Measurements from ENCODE around the gene REEP1. TPM values are rescaled to one million over a fixed set of nuclear protein-coding genes. Genes with fewer than 3 reads are reported as not detected.
"Not testable (repeated sequence)": the region's sequence is repeated elsewhere in the genome, so short reads cannot be mapped to it uniquely, and the experiment has no call there.

The REEP1 gene
- total RNA-seq, 6 experiments from 2014 or later: 0.61 to 1.8 (median 0.85) TPM

GRCh38 chr2:86231680-86232372 is 105.6 kb downstream of the REEP1 start:
- Histone ChIP-seq H3K27ac (no peak overlapping the region), H3K9me3 (no peaks in the 10 kb centered on the region), H3K4me3 (no peak overlapping the region), H3K4me1 (no peaks in the 10 kb centered on the region), H3K27me3 (no peaks in the 10 kb centered on the region), H3K36me3 (no peaks in the 10 kb centered on the region)
- intact Hi-C loops (cut with DNase I): no loop called here
- WGBS (ENCODE audit: insufficient coverage, low coverage, low lambda C conversion rate, missing lambda C conversion rate): 81% methylated on average over 3 of the region's 13 CpGs
- TF ChIP-seq, protein P1, sequence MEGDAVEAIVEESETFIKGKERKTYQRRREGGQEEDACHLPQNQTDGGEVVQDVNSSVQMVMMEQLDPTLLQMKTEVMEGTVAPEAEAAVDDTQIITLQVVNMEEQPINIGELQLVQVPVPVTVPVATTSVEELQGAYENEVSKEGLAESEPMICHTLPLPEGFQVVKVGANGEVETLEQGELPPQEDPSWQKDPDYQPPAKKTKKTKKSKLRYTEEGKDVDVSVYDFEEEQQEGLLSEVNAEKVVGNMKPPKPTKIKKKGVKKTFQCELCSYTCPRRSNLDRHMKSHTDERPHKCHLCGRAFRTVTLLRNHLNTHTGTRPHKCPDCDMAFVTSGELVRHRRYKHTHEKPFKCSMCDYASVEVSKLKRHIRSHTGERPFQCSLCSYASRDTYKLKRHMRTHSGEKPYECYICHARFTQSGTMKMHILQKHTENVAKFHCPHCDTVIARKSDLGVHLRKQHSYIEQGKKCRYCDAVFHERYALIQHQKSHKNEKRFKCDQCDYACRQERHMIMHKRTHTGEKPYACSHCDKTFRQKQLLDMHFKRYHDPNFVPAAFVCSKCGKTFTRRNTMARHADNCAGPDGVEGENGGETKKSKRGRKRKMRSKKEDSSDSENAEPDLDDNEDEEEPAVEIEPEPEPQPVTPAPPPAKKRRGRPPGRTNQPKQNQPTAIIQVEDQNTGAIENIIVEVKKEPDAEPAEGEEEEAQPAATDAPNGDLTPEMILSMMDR (IDR thresholded peaks at IDR 0.05): no peak
- no peak for TF ChIP-seq POLR2A (IDR thresholded peaks at IDR 0.05)
- ATAC-seq (no peak), DNase-seq (no peak)

DNA sequence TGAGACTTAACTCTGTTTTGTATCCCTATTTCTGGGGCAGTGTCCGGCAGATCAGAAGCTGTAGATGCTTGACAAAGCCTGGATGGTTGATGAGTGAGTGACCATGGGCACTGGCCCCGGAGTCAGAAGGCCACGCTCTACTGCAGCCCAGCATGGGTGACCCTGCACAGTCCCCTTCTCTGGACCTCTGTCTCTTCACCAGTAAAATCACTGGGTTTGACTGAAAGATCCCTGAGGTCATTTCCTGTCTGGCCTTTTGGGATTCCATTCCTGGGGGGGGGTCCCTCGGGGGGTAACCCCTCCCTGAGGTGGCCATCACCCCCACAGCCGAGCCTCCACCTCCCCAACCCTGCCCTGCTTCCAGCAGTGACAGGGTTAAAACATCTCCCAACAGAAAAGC is 106.5 kb downstream of the REEP1 start:
- H3K4me1 ChIP-seq: no peaks in the 10 kb centered on the region
- no peaks in the 10 kb centered on the region for H3K9me3 ChIP-seq
- no CpG with 5 or more reads among the region's 5 CpGs for WGBS (ENCODE audit: insufficient coverage, low coverage, low lambda C conversion rate, missing lambda C conversion rate)
- no peak overlapping the region for H3K27ac ChIP-seq
- DNase-seq: no peak
- TF ChIP-seq, protein P1 (IDR thresholded peaks at IDR 0.05): no peak
- TF ChIP-seq POLR2A (IDR thresholded peaks at IDR 0.05): no peak
- intact Hi-C loops (cut with DNase I): no loop called here
- H3K27me3 ChIP-seq: no peaks in the 10 kb centered on the region
- H3K4me3 ChIP-seq: no peak overlapping the region
- no peaks in the 10 kb centered on the region for H3K36me3 ChIP-seq
- ATAC-seq: no peak

- ATAC-seq (no peak), DNase-seq (no peak)
- Histone ChIP-seq H3K27me3 (no peaks in the 10 kb centered on the region), H3K4me3 (no peak overlapping the region), H3K27ac (no peak overlapping the region), H3K36me3 (no peaks in the 10 kb centered on the region), H3K4me1 (no peaks in the 10 kb centered on the region), H3K9me3 (no peaks in the 10 kb centered on the region)
- intact Hi-C loops (cut with DNase I): no loop called here
- WGBS (ENCODE audit: insufficient coverage, low coverage, low lambda C conversion rate, missing lambda C conversion rate): 50% methylated on average over 3 of the region's 4 CpGs
- no peak for TF ChIP-seq POLR2A (IDR thresholded peaks at IDR 0.05)
- TF ChIP-seq, protein P1 (IDR thresholded peaks at IDR 0.05): no peak
Measured at GRCh38 chr2:86229221-86229620, 108.2 kb downstream of the REEP1 start.

- H3K4me1 ChIP-seq; ATAC-seq; H3K36me3 ChIP-seq; DNase-seq; H3K27me3 ChIP-seq; H3K4me3 ChIP-seq; intact Hi-C loops (cut with DNase I); H3K9me3 ChIP-seq; H3K27ac ChIP-seq: not testable (repeated sequence)
- 86% methylated on average over 7 of the region's 8 CpGs for WGBS (ENCODE audit: insufficient coverage, low coverage, low lambda C conversion rate, missing lambda C conversion rate)
Measured at GRCh38 chr2:86228574-86228973, 108.9 kb downstream of the REEP1 start.

- no peaks in the 10 kb centered on the region for H3K4me1 ChIP-seq
- no peak overlapping the region for H3K4me3 ChIP-seq
- WGBS (ENCODE audit: insufficient coverage, low coverage, low lambda C conversion rate, missing lambda C conversion rate): 90% methylated on average over 1 of the region's 2 CpGs
- no peaks in the 10 kb centered on the region for H3K27me3 ChIP-seq
- no peak for TF ChIP-seq POLR2A (IDR thresholded peaks at IDR 0.05)
- TF ChIP-seq, protein P1 (IDR thresholded peaks at IDR 0.05): no peak
- H3K9me3 ChIP-seq: no peaks in the 10 kb centered on the region
- no peak for ATAC-seq
- H3K27ac ChIP-seq: no peak overlapping the region
- no peaks in the 10 kb centered on the region for H3K36me3 ChIP-seq
- intact Hi-C loops (cut with DNase I): no loop called here
- no peak for DNase-seq
Measured at GRCh38 chr2:86227685-86228084, 109.7 kb downstream of the REEP1 start.
